GM12873 (cell line): Measurements from ENCODE around the gene EMID1.

Experiments
- TF ChIP-seq, protein P1 (sequence below): IDR thresholded peaks from 2 replicates; pipeline ENCODE4 v1.5.1; 2012; ENCODE audit warnings: low read depth, mild to moderate bottlenecking, moderate library complexity, low read length, control low read depth; ENCODE audit not compliant: insufficient read depth; ENCODE audit errors: missing control alignments

The EMID1 gene

GRCh38 chr22:29307596-29308147 is 102.0 kb downstream of the EMID1 start:
- TF ChIP-seq, protein P1, sequence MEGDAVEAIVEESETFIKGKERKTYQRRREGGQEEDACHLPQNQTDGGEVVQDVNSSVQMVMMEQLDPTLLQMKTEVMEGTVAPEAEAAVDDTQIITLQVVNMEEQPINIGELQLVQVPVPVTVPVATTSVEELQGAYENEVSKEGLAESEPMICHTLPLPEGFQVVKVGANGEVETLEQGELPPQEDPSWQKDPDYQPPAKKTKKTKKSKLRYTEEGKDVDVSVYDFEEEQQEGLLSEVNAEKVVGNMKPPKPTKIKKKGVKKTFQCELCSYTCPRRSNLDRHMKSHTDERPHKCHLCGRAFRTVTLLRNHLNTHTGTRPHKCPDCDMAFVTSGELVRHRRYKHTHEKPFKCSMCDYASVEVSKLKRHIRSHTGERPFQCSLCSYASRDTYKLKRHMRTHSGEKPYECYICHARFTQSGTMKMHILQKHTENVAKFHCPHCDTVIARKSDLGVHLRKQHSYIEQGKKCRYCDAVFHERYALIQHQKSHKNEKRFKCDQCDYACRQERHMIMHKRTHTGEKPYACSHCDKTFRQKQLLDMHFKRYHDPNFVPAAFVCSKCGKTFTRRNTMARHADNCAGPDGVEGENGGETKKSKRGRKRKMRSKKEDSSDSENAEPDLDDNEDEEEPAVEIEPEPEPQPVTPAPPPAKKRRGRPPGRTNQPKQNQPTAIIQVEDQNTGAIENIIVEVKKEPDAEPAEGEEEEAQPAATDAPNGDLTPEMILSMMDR = no peak

DNA sequence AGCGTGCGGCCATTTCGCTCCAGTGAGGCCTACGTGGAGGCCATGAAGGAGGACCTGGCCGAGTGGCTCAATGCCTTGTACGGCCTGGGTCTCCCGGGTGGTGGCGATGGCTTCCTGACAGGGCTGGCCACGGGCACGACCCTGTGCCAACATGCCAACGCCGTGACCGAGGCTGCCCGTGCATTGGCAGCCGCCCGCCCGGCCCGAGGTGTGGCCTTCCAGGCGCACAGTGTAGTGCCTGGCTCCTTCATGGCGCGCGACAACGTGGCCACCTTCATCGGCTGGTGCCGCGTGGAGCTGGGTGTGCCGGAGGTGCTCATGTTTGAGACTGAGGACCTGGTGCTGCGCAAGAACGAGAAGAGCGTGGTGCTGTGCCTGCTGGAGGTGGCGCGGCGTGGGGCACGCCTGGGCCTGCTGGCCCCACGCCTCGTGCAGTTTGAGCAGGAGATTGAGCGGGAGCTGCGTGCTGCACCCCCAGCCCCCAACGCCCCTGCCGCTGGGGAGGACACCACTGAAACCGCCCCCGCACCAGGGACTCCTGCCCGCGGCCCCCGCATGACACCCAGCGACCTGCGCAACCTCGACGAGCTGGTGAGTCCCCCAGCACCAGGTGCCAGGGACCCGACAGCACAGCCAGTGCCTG is 102.6 kb downstream of the EMID1 start:
- TF ChIP-seq, protein P1 = no peak

- TF ChIP-seq, protein P1 = no peak
Measured at GRCh38 chr22:29308791-29309262, 103.1 kb downstream of the EMID1 start.
